ENCODE data around the gene POGZ.

POGZ gene

DNA sequence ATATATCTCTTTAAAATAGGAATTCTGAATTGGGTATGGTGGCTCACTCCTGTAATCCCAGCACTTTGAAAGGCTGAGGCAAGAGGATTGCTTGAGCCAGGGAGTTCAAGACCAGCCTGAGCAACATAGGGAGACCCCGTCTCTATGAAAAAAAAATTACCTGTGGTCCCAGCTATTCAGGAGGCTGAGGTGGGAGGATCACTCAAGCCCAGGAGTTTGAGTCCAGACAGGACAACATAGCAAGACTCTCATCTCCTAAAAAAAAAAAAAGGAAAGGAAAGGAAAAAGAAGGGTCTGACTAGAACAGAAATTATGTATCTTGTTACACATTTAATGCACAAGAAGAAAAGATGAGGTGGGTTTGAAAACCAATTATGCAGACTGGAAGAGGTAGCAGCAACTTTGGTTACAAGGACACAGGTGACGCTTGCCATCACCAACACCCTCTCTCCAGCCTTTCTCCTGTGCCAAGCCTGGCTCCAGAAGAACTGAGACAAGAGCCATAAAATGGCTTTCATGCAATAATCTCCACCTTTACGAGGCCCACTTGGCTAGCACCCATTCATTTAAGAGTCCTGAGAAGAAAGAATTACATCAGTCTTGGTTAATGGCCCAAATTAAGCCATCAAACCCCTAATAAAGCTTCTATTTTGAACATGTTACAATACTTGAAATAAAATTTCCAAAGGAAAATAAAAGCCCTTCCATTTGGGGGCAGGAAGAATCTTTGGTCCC is 82.0 kb downstream of the POGZ start:
- no peak for TF ChIP-seq CTCF (IDR thresholded peaks at IDR 0.05; ENCODE audit: insufficient read depth, low read length, missing control alignments)
- ChIA-PET CTCF (no interaction called here), POLR2A (no interaction called here)
- H3K4me3 ChIP-seq (ENCODE audit: low read depth, low read length): no peak overlapping the region
- no peak for DNase-seq (ENCODE audit: low read depth, low spot score)

DNA sequence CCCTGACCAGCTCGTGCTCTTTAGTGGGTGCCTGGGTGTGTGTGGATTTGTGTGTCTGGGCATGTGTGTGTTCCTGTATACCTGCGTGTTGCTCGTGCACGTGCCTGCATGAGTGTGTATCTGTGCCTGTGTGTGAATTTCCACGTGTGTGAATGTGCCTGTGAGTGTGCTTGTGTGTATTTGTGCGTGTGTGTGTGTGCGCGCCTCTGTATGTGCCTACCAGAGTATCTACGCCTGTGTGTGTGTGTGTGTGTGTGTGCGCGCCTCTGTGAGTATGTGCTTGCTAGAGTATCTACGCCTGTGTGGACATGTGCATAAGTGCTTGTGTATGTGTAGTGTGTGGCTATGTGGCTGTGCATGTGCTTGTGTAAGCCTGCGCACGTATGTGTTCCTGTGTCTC is 86.1 kb downstream of the POGZ start:
- ChIA-PET POLR2A (interaction anchor here (0.6 kb wide), 1 partner anchor 14 kb away, joined by 3 read pairs; no protein-coding TSS in a partner anchor), CTCF (interaction anchor here (2.1 kb wide), 1 partner anchor 32 kb away, joined by 10 read pairs; no protein-coding TSS in a partner anchor)
- no peak for DNase-seq (ENCODE audit: low read depth, low spot score)
- no peak for TF ChIP-seq CTCF (IDR thresholded peaks at IDR 0.05; ENCODE audit: insufficient read depth, low read length, missing control alignments)
- H3K4me3 ChIP-seq (ENCODE audit: low read depth, low read length): no peak overlapping the region

DNA sequence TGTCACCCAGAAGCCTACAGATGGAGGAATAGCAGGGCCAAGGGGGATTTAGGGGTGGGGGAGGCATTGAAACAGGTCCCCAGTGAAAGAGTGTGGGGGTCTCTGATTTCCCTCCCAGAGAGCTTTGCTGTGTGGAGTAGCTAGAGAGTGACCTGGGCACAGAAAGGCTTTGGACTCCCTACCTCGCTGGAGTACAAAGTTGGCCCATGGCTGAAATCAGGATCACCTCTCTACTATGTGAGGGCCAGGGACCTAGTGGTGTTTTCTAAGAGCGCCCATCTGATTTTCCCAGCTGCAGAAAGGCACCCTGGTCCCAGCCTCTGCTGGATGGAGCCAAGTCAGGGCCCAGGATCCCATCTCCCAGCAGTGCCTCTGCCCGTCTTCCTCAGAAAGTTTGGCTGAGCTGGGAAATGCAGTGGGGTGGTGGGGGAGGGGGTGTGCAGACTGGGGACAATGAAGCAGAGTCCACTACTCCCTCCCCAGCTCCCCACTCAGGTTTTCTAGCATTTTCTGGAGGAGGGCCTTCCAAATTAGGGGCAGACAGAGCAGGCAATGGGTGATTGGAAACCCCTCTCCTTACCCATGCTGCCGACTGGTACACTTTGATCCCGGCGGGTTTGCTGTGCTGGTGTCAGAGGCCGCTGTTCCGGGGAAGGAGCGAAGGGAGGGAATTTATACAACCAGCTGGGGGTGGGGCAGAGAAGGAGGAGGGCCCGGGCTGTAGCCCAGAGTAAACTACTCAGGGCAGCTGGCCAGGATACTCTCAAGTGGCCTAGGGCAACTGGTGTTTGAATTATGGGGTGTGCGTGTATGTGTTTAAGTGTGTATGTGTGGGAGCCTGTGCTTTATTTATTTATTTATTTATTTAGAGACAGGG is 87.0 kb downstream of the POGZ start, which contains the start of gene SELENBP1:
TSS of gene SELENBP1 (minus strand) at position 648 of the 877 bp plus-strand sequence. CDS start at position 584, 64 bp downstream.
- TF ChIP-seq CTCF (IDR thresholded peaks at IDR 0.05; ENCODE audit: insufficient read depth, low read length, missing control alignments): no peak
- peak; percentile 12 for DNase-seq (ENCODE audit: low read depth, low spot score)
- POLR2A ChIA-PET: interaction anchor here (0.6 to 0.7 kb wide), 2 partner anchors 13 to 271 kb away, joined by 3 read pairs; no protein-coding TSS in a partner anchor
- CTCF ChIA-PET: interaction anchor here (2.1 kb wide), 1 partner anchor 32 kb away, joined by 10 read pairs; no protein-coding TSS in a partner anchor
- peak within 1 kb of the TSS; percentile 56 for H3K4me3 ChIP-seq (ENCODE audit: low read depth, low read length)

- H3K4me3 ChIP-seq (ENCODE audit: low read depth, low read length): peak overlapping the region; percentile 56
- no peak for DNase-seq (ENCODE audit: low read depth, low spot score)
- POLR2A ChIA-PET: interaction anchor here (0.7 kb wide), 1 partner anchor 270 kb away, joined by 3 read pairs; no protein-coding TSS in a partner anchor
- no peak for TF ChIP-seq CTCF (IDR thresholded peaks at IDR 0.05; ENCODE audit: insufficient read depth, low read length, missing control alignments)
- CTCF ChIA-PET: interaction anchor here (2.1 kb wide), 1 partner anchor 31 kb away, joined by 10 read pairs; no protein-coding TSS in a partner anchor
These were observed 87.8 kb downstream of the POGZ start for GRCh38 chr1:151371370-151372057.

DNA sequence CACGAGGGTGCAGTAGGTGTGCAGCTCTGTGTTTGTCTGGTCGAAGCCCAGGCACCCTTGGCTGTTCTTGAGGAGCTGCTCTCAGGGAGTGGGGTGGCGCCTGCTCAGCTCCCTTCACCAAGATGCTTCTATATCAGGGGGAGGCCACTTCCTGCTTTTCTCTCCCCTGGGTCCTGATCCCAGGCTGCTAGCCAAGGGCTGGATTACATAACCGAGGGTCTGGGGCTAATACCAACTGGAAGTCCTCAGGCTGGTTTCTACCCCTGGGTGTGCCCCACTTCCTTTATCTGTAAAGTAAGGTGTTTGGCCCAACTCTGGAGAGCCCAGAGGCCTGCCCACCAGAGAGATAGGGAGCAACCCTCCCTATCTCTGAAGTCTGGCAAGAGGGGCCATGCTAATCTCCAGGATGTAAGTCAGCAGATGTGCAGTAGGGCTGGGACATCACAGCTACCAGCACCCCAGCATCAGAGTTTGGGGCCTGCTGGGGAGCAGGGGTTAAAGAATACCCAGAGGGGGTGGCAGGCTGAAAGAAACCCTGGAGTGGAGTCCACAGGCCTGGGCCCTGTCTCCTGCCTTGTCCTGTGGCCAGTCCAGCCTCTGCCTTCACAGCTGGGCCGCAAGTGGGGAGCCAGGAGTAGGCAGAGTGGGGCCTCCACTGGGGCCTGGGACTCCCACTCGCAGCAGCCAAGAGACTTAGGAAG is 88.9 kb downstream of the POGZ start:
- no peak for DNase-seq (ENCODE audit: low read depth, low spot score)
- ChIA-PET POLR2A (no interaction called here), CTCF (interaction anchor here (1.9 kb wide), 1 partner anchor 30 kb away, joined by 8 read pairs; no protein-coding TSS in a partner anchor)

More for the DNA sequence above, 88.9 kb downstream of the POGZ start:
- no peak for TF ChIP-seq CTCF (IDR thresholded peaks at IDR 0.05; ENCODE audit: insufficient read depth, low read length, missing control alignments)
- no peak overlapping the region for H3K4me3 ChIP-seq (ENCODE audit: low read depth, low read length)

Data from AG04449 (cell line).